GM12873 (cell line): ENCODE results near the gene EDAR.

ENCODE experiments used
- CTCF ChIP-seq: IDR thresholded peaks from 2 replicates; pipeline ENCODE4 v1.5.1; 2012; ENCODE audit warnings: low read depth, mild to moderate bottlenecking, moderate library complexity, low read length, control low read depth; ENCODE audit not compliant: insufficient read depth; ENCODE audit errors: missing control alignments

EDAR gene

GRCh38 chr2:108933691-108934117 lies 55.3 kb downstream of the EDAR start:
- TF ChIP-seq CTCF, result no peak

GRCh38 chr2:108932736-108933332 lies 56.2 kb downstream of the EDAR start:
- no peak for TF ChIP-seq CTCF

GRCh38 chr2:108931372-108931771 lies 57.6 kb downstream of the EDAR start:
- TF ChIP-seq CTCF, result no peak

DNA sequence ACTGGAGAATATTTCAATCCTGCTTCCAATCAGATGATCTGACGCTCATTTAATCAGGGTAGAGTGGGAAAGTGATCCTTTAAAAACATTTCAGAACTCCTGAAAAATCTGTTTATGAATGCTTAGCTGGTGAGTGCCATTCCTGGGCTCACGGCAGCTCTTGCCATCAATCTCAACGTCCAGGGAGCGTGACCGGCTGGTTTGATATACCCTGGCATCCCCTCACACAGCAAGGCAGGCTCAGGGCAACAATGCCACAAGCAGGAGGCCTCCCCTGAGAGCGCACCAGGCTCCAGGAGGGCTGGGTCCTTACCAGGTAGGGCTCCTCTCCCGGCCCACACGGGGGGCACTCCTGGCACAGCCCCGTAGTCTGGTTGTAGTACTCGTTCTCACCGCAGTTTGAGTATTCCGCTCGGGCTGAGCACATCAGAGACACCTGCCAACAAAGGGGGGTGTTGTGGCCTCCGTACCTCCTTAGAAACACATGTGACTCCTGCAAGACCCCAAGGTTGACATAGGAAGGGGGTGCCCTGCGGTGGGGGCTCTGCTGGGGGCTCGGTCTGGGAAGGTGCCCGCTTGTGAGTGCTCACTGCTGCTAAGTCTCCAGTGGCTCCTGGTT lies 59.1 kb downstream of the EDAR start:
- TF ChIP-seq CTCF, result no peak

- TF ChIP-seq CTCF, result no peak
Measured at GRCh38 chr2:108928660-108929377, 60.2 kb downstream of the EDAR start.

DNA sequence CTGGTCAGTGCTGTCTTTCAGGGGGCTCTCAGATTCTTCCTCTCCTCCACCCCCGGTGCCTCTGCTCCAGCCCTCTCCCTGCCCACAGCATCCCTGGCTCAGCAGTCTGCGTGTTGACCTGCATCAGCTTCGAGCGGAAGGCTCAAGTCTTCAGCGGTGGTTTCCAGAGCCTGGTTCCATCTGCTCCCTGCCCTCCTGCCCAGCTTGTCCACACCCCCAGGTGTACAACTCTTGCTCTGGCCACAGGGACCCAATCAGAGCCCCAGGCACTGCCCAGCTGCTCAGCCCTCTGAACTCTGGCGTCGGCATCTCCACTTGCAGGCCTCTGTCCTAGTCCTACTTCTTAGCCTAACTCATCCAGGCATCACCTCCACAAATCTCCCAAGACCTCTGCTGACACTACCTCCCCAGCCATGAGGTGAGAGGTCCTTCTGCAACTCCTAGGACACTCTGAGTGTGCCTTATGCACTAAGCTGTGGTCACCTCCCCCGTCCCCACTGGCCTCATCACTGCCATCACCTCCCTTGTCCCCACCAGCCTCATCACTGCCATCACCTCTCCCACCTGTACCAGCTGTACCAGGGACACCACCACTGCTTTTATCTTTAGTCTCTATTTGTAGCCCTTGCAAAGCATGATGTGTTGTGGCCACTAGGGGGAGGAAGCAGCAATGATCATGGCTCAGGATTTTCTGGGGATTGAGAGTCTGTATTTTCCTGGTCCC lies 60.9 kb downstream of the EDAR start:
- peak; percentile 80 for TF ChIP-seq CTCF

GRCh38 chr2:108927405-108927804 lies 61.6 kb downstream of the EDAR start:
- no peak for TF ChIP-seq CTCF
